Measurements from ENCODE around the gene ZFC3H1.

The ZFC3H1 gene

GRCh38 chr12:71664411-71665089 lies 902 bp upstream of the ZFC3H1 start:
- Histone ChIP-seq H3K9me3 (ENCODE audit: low read length) (no peaks in the 10 kb centered on the region), H3K4me1 (ENCODE audit: insufficient read depth, low read length) (peaks cover 14% of the 10 kb centered on the region), H3K4me3 (ENCODE audit: low read length) (peak overlapping the region; percentile 88), H3K27me3 (ENCODE audit: insufficient read depth, low read length) (no peaks in the 10 kb centered on the region), H2AFZ (ENCODE audit: low read depth, low read length) (peak overlapping the region; percentile 66), H3K36me3 (ENCODE audit: insufficient read depth, low read length) (peaks cover 13% of the 10 kb centered on the region)

- H3K9me3 ChIP-seq (ENCODE audit: low read length): no peaks in the 10 kb centered on the region
- H3K36me3 ChIP-seq (ENCODE audit: insufficient read depth, low read length): peaks cover 29% of the 10 kb centered on the region
- H2AFZ ChIP-seq (ENCODE audit: low read depth, low read length): peak overlapping the region; percentile 41
- H3K27me3 ChIP-seq (ENCODE audit: insufficient read depth, low read length): no peaks in the 10 kb centered on the region
- H3K4me3 ChIP-seq (ENCODE audit: low read length): peak overlapping the region; percentile 88
- peaks cover 14% of the 10 kb centered on the region for H3K4me1 ChIP-seq (ENCODE audit: insufficient read depth, low read length)
These were observed 643 bp downstream of the ZFC3H1 start for GRCh38 chr12:71662849-71663560.

- no peak overlapping the region for H2AFZ ChIP-seq (ENCODE audit: low read depth, low read length)
- H3K4me1 ChIP-seq (ENCODE audit: insufficient read depth, low read length): peaks cover 14% of the 10 kb centered on the region
- peaks cover 37% of the 10 kb centered on the region for H3K36me3 ChIP-seq (ENCODE audit: insufficient read depth, low read length)
- H3K27me3 ChIP-seq (ENCODE audit: insufficient read depth, low read length): no peaks in the 10 kb centered on the region
- H3K4me3 ChIP-seq (ENCODE audit: low read length): peak overlapping the region; percentile 88
- H3K9me3 ChIP-seq (ENCODE audit: low read length): peaks cover 2% of the 10 kb centered on the region
These were observed 1.6 kb downstream of the ZFC3H1 start for GRCh38 chr12:71661977-71662530.

- peaks cover 22% of the 10 kb centered on the region for H3K9me3 ChIP-seq (ENCODE audit: low read length)
- H3K4me1 ChIP-seq (ENCODE audit: insufficient read depth, low read length): peaks cover 4% of the 10 kb centered on the region
- H3K36me3 ChIP-seq (ENCODE audit: insufficient read depth, low read length): peaks cover 72% of the 10 kb centered on the region
- H2AFZ ChIP-seq (ENCODE audit: low read depth, low read length): no peak overlapping the region
- no peaks in the 10 kb centered on the region for H3K27me3 ChIP-seq (ENCODE audit: insufficient read depth, low read length)
- no peak overlapping the region for H3K4me3 ChIP-seq (ENCODE audit: low read length)
These were observed 6.9 kb downstream of the ZFC3H1 start for GRCh38 chr12:71656740-71657139.

- H3K4me3 ChIP-seq (ENCODE audit: low read length): no peak overlapping the region
- no peak overlapping the region for H2AFZ ChIP-seq (ENCODE audit: low read depth, low read length)
- H3K36me3 ChIP-seq (ENCODE audit: insufficient read depth, low read length): peaks cover 78% of the 10 kb centered on the region
- H3K9me3 ChIP-seq (ENCODE audit: low read length): peaks cover 23% of the 10 kb centered on the region
- no peaks in the 10 kb centered on the region for H3K27me3 ChIP-seq (ENCODE audit: insufficient read depth, low read length)
- no peaks in the 10 kb centered on the region for H3K4me1 ChIP-seq (ENCODE audit: insufficient read depth, low read length)
These were observed 7.7 kb downstream of the ZFC3H1 start for GRCh38 chr12:71655907-71656306.

GRCh38 chr12:71655495-71655894 lies 8.2 kb downstream of the ZFC3H1 start:
- Histone ChIP-seq H3K27me3 (ENCODE audit: insufficient read depth, low read length) (no peaks in the 10 kb centered on the region), H3K36me3 (ENCODE audit: insufficient read depth, low read length) (peaks cover 82% of the 10 kb centered on the region), H3K4me3 (ENCODE audit: low read length) (no peak overlapping the region), H3K9me3 (ENCODE audit: low read length) (peaks cover 23% of the 10 kb centered on the region), H2AFZ (ENCODE audit: low read depth, low read length) (no peak overlapping the region), H3K4me1 (ENCODE audit: insufficient read depth, low read length) (no peaks in the 10 kb centered on the region)

GRCh38 chr12:71654200-71654599 lies 9.4 kb downstream of the ZFC3H1 start:
- Histone ChIP-seq H3K27me3 (ENCODE audit: insufficient read depth, low read length) (no peaks in the 10 kb centered on the region), H2AFZ (ENCODE audit: low read depth, low read length) (no peak overlapping the region), H3K4me1 (ENCODE audit: insufficient read depth, low read length) (no peaks in the 10 kb centered on the region), H3K4me3 (ENCODE audit: low read length) (no peak overlapping the region), H3K9me3 (ENCODE audit: low read length) (peaks cover 24% of the 10 kb centered on the region), H3K36me3 (ENCODE audit: insufficient read depth, low read length) (peaks cover 72% of the 10 kb centered on the region)

- H3K9me3 ChIP-seq (ENCODE audit: low read length): peaks cover 24% of the 10 kb centered on the region
- H3K4me3 ChIP-seq (ENCODE audit: low read length): no peak overlapping the region
- no peaks in the 10 kb centered on the region for H3K4me1 ChIP-seq (ENCODE audit: insufficient read depth, low read length)
- H3K27me3 ChIP-seq (ENCODE audit: insufficient read depth, low read length): no peaks in the 10 kb centered on the region
- H3K36me3 ChIP-seq (ENCODE audit: insufficient read depth, low read length): peaks cover 64% of the 10 kb centered on the region
- H2AFZ ChIP-seq (ENCODE audit: low read depth, low read length): no peak overlapping the region
These were observed 10.5 kb downstream of the ZFC3H1 start for GRCh38 chr12:71653137-71653536.

GRCh38 chr12:71652656-71653055 lies 11.0 kb downstream of the ZFC3H1 start:
- Histone ChIP-seq H3K9me3 (ENCODE audit: low read length) (peaks cover 24% of the 10 kb centered on the region), H3K4me3 (ENCODE audit: low read length) (no peak overlapping the region), H3K36me3 (ENCODE audit: insufficient read depth, low read length) (peaks cover 60% of the 10 kb centered on the region), H3K27me3 (ENCODE audit: insufficient read depth, low read length) (no peaks in the 10 kb centered on the region), H3K4me1 (ENCODE audit: insufficient read depth, low read length) (no peaks in the 10 kb centered on the region), H2AFZ (ENCODE audit: low read depth, low read length) (no peak overlapping the region)

- Histone ChIP-seq H3K9me3 (ENCODE audit: low read length) (peaks cover 16% of the 10 kb centered on the region), H3K4me3 (ENCODE audit: low read length) (no peak overlapping the region), H3K27me3 (ENCODE audit: insufficient read depth, low read length) (no peaks in the 10 kb centered on the region), H3K4me1 (ENCODE audit: insufficient read depth, low read length) (no peaks in the 10 kb centered on the region), H2AFZ (ENCODE audit: low read depth, low read length) (no peak overlapping the region), H3K36me3 (ENCODE audit: insufficient read depth, low read length) (peaks cover 46% of the 10 kb centered on the region)
These were observed 14.2 kb downstream of the ZFC3H1 start for GRCh38 chr12:71649401-71649800.

- H2AFZ ChIP-seq (ENCODE audit: low read depth, low read length): no peak overlapping the region
- peaks cover 49% of the 10 kb centered on the region for H3K36me3 ChIP-seq (ENCODE audit: insufficient read depth, low read length)
- H3K9me3 ChIP-seq (ENCODE audit: low read length): peaks cover 8% of the 10 kb centered on the region
- no peaks in the 10 kb centered on the region for H3K27me3 ChIP-seq (ENCODE audit: insufficient read depth, low read length)
- no peak overlapping the region for H3K4me3 ChIP-seq (ENCODE audit: low read length)
- no peaks in the 10 kb centered on the region for H3K4me1 ChIP-seq (ENCODE audit: insufficient read depth, low read length)
These were observed 15.1 kb downstream of the ZFC3H1 start for GRCh38 chr12:71648537-71648936.

- Histone ChIP-seq H3K4me3 (ENCODE audit: low read length) (no peak overlapping the region), H3K9me3 (ENCODE audit: low read length) (peaks cover 1% of the 10 kb centered on the region), H2AFZ (ENCODE audit: low read depth, low read length) (no peak overlapping the region), H3K4me1 (ENCODE audit: insufficient read depth, low read length) (no peaks in the 10 kb centered on the region), H3K27me3 (ENCODE audit: insufficient read depth, low read length) (no peaks in the 10 kb centered on the region), H3K36me3 (ENCODE audit: insufficient read depth, low read length) (peaks cover 57% of the 10 kb centered on the region)
These were observed 17.1 kb downstream of the ZFC3H1 start for GRCh38 chr12:71646512-71646911.

- no peaks in the 10 kb centered on the region for H3K27me3 ChIP-seq (ENCODE audit: insufficient read depth, low read length)
- H3K9me3 ChIP-seq (ENCODE audit: low read length): peaks cover 1% of the 10 kb centered on the region
- no peak overlapping the region for H3K4me3 ChIP-seq (ENCODE audit: low read length)
- no peaks in the 10 kb centered on the region for H3K4me1 ChIP-seq (ENCODE audit: insufficient read depth, low read length)
- no peak overlapping the region for H2AFZ ChIP-seq (ENCODE audit: low read depth, low read length)
- H3K36me3 ChIP-seq (ENCODE audit: insufficient read depth, low read length): peaks cover 54% of the 10 kb centered on the region
These were observed 18.4 kb downstream of the ZFC3H1 start for GRCh38 chr12:71645268-71645667.

Data from neuron (in vitro differentiated cells).